ENCODE data around the gene ARID3B.
"Not testable (repeated sequence)": the region's sequence is repeated elsewhere in the genome, so short reads cannot be mapped to it uniquely, and the experiment has no call there.

The ARID3B gene

DNA sequence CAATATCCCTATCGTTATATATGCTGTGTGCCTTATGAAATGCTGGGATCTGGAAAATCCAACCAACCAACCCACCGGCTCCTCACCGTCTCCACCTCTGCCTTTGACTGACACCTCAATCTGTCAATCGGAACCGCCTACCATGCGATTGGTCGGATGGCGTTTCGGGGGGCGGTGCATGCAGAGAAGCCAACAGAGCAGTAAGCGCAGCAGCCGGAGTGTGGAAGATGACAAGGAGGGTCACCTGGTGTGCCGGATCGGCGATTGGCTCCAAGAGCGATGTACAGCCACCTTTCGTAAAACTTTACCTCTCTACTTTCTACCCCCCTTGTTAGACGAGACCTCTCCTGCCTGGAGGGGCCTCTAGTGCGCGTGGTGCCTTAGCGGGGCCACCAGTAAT is 80.9 kb downstream of the ARID3B start:
- no peak for DNase-seq

DNA sequence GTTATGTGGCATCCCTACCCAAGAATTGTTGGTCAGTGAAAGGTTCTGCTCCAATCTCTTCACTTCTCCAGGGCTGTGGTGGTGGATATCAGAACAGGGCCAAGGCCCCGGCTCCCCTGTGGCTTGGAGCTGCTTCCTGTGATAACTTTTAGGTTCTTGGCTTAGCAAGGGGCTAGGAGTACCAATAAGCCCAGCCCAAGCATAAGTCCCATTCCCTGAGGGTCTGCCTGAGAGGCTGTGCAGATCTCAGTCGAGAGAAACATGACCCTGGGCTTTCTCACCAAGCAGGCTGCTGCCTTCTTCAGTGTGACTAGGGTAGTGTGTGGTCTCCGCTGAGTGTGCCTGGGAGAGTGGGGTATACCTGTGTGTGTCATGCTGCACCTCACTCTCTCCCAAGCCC is 81.7 kb downstream of the ARID3B start:
- no peak for DNase-seq

DNA sequence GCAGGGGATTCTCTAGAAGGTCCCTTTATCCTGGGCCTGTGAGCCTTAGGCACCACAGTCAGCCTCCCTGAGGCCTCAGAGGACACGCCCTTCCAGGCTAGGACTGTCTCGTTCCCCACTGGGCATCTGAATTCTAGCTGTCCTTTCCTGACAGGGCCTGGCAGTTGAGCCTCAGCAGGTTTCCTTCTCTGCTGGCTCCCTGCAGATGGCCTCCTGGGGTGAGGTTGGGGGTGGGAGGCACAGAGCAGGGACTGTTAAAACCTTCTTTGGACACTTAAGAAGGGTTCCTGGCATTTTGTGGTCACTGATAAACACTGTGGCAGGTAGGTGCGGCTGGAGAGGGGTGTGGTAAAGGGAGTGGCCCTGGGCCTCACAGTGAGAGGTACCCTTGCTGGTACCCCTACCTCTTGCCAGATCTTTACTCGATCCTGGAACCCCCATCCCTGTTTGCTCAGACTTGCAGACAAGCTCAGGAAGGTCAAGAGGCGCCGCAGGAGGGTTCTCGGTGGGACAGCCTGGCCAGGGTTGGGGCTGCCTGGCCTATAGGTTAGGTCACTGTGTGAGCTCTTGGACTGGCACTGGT is 83.1 kb downstream of the ARID3B start:
- DNase-seq, result no peak

DNA sequence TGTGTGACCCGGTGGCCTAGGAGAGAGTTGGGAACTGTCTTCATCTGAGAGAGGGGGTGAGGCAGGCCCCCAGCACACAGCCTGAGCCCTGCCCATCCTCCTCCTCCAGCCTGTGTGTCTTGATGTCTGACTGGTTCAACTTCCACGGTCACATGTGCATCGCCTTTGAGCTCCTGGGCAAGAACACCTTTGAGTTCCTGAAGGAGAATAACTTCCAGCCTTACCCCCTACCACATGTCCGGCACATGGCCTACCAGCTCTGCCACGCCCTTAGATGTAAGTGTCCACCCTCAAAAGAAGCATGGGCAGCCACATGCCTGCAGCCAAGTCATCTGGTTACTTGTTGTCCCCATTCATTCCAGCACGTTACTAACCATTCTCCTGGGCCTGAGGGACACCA is 84.7 kb downstream of the ARID3B start:
- DNase-seq, result no peak

DNA sequence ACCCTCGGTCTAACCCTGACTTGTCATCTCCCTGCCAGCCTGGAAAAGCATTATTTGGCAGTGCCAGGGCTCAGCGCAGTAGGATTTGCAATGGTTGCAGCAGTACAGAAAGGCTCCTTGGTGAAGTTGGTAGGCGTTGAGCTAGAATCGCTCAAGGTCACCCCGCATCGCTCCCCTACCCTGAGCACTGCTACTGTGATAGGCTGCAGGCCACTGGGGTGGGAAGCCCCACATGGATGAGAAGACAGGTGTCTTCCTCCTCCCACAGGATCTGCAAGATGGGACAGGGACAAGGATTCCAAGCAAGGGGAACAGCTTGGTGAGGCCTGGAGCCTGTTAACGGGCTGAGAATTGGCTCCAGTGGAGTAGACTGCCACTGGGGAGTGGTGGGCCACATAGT is 85.3 kb downstream of the ARID3B start:
- DNase-seq, result no peak

DNA sequence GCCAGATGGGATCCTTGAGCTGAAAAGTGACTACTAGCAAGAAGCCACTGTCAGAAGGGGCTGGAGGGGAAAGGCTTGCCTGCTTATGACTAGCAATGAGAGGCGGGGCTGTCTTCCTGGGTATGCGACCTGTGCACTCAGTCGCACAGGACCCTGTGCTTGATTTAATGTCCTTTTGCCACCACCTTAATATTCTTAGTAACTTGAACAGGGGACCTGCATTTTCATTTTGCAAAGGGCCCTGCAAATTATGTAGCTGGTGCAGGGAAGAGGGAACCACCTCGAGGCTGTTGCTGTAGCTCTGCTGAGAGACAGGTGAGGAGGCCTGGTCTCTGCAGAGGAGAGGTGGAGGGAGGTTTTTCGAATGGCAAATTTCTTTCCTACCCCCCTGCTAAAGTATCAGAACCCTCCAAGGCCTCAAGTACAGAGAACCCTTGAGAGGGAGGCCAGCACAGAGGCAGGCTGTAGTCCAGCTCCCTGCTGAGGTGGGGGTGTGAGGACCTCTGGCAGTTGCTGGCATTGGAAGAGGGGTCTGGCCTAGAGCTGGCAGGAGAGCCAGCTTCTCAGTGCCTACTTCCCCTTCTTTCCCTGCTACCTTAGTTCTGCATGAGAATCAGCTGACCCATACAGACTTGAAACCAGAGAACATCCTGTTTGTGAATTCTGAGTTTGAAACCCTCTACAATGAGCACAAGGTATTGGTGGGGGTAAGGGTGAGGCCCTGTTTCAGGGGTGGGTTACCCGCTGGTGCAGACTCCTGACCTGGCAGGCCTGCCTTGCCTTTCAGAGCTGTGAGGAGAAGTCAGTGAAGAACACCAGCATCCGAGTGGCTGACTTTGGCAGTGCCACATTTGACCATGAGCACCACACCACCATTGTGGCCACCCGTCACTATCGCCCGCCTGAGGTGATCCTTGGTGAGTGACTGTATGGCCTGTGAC is 86.0 kb downstream of the ARID3B start:
- DNase-seq, result no peak

DNA sequence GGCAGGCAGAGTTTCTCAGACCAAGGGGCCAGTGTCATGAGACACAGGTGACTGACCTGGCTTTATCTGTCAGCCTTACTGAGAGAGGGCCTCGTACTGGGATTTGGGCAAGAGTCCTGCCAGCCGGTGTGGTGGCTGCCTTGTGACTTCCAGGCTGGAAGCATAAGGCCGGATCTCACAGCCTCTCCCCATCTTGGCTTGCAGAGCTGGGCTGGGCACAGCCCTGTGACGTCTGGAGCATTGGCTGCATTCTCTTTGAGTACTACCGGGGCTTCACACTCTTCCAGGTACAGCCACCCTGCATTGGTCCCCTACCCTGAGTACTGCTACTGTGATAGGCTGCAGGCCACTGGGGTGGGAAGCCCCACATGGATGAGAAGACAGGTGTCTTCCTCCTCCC is 86.7 kb downstream of the ARID3B start:
- DNase-seq, result no peak

DNA sequence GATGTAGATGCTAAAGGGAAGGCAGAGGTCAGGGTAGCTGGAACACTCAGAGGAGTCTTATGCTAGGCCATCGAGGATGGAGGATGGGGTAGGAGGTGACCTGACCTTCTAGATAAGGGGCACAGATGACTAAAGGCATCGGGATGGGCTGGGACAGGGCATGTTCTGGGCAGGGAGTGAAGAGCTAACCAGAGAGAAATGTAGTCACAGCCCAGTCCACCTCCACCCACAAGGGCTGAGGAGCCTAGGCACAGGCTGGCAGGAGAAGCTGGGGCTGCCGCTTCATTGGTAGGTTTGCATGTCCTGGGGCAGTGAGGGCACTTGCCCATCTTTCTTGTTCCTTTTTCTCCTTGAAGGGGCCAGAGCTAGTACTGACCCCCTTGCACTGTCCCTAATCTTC is 87.2 kb downstream of the ARID3B start:
- DNase-seq, result no peak

DNA sequence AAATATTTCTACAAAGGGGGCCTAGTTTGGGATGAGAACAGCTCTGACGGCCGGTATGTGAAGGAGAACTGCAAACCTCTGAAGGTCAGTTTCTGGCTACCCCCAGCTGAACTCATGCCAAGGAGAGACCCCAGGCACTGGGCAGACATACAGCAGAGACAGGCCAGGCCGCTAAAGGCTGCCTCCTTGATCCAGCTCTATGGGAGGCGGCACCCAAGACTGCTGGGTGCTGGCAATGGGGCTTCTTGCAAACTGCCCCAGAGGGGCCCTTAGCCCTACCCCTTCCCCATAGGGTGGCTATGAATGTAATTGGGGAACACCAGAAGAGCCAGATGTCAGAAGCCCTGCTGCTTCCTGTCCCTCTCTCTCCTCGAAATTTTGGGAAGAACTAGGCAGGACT is 87.9 kb downstream of the ARID3B start:
- no peak for DNase-seq

DNA sequence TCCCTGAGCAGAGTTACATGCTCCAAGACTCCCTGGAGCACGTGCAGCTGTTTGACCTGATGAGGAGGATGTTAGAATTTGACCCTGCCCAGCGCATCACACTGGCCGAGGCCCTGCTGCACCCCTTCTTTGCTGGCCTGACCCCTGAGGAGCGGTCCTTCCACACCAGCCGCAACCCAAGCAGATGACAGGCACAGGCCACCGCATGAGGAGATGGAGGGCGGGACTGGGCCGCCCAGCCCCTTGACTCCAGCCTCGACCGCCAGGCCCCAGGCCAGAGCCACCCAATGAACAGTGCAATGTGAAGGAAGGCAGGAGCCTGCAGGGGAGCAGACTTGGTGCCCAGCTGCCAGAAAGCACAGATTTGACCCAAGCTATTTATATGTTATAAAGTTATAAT is 88.7 kb downstream of the ARID3B start:
- DNase-seq, result not testable (repeated sequence)

DNA sequence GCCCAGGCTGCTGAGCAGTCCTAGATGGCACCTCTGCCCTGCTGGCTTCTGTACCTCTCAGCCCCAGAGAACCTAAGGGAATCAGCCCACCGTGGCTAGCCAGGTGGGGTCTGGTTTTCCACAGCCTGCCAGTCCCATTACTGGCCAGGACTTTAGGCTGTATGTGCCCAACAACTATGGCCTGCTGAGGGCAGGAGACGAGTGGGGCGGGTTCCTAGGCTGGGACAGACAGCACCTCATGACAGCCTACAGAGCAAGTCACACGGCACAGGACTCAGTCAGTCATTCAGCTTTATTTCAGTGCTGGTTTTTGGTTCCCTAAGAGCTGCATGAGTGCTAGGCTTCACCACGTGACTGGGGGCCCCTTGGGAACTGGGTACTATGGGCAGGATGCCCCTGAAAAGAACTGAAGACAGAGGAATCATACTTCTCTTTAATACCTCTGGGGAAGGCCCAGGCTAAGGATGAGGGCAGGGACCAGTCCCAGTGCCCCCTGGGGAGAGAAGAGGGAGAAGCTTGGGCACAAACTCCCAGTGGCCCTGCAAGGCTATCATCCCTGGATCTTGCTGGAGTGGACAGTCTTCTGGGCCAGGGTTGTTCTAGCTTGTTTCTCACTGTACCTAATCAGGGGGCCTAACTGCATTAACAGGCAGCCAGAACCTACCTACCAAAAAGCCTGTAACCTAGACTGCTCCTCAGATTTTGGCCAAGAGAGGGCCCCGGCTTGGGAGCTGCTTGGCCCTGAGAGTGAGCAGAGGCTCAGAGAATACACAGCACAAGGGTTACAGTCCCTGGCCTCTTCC is 89.5 kb downstream of the ARID3B start:
- DNase-seq, result no peak

DNA sequence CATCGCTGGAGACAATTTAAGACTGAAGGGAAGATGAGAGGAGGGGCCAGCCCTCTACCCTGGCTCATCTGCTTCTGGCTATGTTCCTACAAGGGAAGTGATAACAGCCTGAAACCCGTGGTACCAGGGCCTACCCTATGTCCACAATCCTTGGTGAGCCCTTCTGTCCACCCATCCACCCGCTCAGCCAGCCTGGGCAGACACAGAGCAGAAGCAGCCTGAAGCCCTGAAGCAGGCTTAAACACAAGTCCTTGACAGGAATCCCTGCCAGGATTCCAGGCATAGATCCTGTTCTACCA is 90.0 kb downstream of the ARID3B start:
- no peak for DNase-seq

DNA sequence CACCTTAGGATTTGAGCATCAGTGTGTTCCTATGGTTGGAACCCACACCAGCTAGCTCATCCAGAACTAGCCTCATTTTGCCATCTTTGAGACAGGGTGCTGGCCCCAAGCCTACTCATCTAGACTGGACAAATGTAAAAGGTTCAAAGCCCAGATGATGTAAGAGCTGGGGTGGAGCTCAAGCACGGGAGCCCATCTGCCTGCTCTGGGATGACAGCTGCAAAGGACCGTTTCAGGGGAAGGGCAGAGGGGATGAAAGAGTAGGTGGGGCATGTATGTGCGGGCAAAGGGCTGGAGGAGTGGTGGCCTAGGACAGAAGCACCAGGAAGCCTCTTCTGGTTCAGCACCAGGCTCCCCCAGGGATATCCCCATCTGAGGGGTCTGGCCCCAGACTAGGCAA is 90.4 kb downstream of the ARID3B start:
- no peak for DNase-seq

DNA sequence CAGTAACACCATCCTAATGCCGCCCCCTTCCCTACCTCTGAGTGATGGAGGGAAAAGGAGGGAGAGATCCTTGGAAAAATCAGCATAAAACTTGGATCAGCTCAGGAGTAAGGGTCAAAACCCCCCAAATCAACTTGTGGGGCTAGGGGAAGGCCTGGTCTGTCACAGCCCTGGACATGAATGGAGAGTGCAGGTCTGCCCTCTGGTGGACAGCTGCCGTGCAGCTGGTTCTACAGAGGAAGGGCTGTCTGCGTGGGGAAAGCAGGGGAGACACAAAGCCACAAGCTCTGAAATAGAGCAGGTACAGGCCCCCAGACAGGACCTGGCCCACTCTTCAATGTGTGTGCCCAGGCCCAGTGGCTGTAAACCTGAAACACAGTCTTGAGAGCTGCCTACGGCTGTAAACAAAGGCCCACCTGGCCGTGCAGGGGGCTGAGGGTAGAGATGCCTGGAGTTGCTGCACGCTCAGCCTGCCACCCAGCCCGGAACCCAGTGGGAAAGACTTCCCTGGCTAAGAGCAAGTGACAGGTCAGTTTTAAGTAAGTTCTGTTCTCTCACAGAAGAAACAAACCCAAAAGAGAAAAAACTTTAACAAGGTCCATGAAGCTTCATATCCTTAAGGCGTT is 91.0 kb downstream of the ARID3B start:
- peak; percentile 4 for DNase-seq

DNA sequence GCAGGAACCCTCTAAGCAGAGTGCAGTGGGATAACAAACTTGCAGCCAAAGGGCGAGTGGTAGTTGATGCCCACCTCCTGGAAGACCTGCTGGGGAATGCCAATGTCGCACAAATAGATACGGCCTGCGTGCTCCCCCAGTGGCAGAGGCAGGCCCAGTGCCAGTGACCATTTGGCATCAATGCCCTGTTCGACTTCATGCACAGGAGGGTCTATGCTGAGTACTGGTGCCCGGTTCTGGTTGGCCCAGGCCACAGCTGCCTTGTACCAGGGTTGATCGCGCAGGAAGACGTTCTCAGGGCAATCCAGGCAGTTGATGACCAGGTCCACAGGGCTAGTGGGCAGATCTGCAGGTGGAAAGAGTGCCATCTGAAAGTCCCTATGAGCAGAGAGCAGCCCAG is 91.6 kb downstream of the ARID3B start:
- DNase-seq, result no peak

DNA sequence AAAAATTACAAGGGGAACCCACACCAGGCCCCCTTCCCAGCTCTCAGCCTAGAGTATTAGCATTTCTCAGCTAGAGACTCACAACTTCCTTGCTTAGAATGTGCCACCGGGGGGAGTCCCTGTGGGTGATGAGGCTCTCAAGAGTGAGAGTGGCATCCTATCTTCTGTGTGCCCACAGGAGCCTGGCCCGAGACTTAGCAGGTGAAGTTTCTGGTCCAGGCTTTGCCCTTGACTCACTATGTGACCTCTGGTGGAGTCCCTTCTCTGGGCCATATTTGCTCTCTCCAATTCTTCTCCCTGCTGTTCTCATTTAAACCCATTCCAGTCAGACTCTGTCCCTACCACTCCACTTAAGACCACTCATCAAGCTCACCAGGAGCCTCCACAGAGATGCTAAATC is 92.8 kb downstream of the ARID3B start:
- DNase-seq, result no peak

DNA sequence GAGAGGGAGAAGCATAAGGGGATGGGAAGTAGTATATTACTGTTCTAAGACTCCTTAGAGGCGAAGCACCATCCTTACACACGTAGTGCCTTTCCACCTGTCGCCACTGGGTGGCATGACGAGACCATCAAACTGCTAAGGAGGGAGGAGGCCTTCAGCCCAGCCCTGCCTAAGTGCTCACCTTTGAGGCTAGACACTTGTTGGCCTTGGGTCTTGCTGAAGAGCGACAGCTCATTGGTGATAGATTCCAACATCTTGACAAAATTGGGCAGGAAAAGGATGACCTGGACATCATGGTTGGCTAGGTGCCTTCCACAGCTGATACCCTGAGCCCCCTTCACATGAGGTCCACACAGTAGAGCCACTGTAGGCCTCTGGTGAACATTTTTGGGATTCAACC is 94.2 kb downstream of the ARID3B start:
- peak; percentile 31 for DNase-seq

DNA sequence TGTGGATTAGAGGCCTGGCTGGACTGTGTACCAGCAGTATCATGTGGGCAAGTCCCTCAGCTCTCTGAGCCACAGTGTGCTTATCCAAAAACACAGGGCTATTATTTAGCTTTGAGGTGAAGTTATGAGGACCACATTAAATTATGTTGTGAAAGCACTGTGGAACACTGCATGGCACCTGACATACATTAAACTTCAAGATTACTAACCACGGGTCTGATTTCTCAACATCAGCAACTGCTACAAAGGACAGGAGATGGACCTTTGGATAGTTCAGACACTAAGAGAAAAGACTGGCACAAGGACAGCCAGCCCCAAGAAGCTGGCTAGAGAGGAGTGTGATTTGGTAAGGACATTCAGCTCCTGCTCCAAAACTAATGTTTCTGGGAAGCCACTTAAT is 96.0 kb downstream of the ARID3B start:
- DNase-seq, result no peak

DNA sequence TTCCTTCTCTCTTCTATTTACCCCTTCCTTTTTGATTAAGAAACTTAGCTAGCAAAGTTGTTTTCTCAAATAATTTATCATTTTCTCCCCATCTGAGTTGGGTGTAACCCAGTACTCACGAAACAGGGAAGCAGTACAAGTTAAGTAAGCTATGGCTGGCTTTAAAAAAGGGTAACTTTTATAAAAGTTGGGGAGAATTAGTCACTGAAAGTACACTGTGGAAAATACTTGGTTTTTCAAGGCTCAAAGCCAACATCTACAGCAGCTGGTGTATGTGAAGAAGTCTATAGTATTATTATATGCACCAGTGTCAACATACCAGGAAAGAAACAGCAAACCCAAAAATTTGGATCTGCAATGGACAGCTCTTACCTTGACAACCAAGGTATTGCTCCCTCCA is 100.1 kb downstream of the ARID3B start:
- DNase-seq, result no peak

DNA sequence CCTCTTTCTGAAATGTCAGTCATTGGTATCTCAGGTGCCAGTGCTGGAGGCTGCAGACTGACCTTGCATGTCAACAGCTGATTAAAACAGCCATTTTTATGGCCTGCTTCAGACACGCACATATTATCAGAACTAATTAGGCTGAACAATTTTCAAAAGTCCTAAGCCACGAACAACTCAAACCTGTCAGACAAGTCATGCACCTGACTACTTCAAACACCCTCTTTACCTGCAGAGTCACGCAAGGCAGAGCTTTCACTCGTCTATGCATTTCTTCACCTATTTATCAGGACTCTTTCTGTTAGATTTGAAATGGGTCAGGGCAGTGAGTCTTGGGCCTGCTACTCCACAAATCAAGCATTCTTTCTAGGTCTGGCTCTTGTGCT is 101.3 kb downstream of the ARID3B start:
- DNase-seq, result peak; percentile 79

DNA sequence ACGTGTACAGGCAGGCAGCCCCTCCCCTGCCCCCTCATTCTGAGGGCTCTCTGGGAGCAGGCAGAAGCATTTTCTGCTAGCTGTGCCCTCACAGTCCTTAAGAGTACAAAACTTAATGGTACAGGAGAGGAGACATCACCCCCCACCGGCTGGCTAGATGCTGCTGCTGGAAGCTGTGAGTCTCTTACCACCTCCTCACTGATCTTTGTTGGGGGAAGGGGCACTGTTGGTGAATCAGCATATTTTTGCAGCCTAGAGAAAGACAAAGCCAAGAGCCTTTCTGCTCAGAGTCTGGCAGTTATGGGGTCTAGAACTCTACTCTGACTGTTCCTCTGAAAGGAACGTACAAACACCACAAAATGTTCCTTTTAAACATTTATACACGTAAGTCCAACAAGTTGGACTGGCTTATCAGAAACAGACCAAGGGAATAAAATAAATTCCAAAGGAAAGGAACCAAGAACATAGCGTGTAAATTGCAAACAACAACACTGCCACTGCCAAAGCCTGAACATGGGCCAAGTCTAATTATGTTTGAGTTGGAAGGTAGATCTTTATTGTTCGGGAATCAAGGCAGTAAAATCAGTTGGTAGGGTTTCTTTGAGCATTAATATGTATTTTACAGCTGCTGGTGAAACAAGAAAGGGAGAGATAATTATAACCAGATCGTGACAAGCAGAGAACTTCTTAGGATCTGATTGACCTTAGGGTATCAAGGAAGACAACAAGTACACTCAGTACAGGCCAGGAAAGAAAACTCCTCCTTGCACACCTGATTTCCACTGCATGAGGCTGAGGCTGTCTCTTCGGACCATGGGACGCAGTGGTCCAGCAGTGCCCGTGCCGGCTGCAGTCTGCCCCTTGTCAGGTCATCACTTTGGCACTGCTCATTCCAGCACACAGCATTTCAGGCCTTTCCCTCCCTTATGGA is 102.0 kb downstream of the ARID3B start:
- DNase-seq, result no peak

DNA sequence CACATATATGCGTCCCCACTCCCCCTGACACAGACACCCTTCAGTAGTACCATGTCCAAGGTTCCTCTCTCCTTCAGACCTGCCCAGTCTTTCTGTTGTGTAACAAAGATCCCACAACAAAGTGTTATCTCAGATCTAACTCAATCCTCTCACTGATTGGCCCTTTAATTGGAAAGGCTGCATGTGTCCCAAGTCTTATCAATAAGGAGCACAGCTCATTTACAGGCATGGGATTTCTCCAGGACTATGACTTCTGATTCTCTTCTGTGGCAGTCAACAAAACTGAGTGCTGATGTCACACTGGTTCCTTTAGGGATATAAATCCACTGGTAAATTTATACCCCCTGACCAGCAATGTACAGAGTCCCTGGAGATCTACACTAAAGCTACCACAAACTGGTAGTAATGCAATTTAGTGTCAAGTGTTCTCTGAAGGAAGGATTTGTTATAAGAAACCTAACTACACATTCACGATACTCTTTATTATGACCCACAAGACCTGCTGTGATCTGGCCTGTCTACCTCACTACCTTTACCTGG is 102.7 kb downstream of the ARID3B start:
- DNase-seq, result no peak
